Endodermal cell (in vitro differentiated cells): ENCODE results near the gene NDST1. TPM values are rescaled to one million over a fixed set of nuclear protein-coding genes. Genes with fewer than 3 reads are reported as not detected.

Source experiments
- DNase-seq: peaks from one replicate; pipeline ENCODE4 v3.0.0-alpha.2; 2017
- H3K27ac ChIP-seq: 2 replicates; pipeline ENCODE4 v1.5.1; 2013; ENCODE audit warnings: mild to moderate bottlenecking, low read depth, low read length, moderate library complexity
- H3K27me3 ChIP-seq: 2 replicates; pipeline ENCODE4 v1.6.1; 2013; ENCODE audit warnings: mild to moderate bottlenecking, low read length, moderate library complexity; ENCODE audit not compliant: insufficient read depth, control insufficient read depth, poor library complexity, severe bottlenecking
- H3K36me3 ChIP-seq: 2 replicates; pipeline ENCODE4 v1.7.0; 2013; ENCODE audit warnings: mild to moderate bottlenecking, low read length, moderate library complexity; ENCODE audit not compliant: control insufficient read depth, insufficient read depth
- H3K4me1 ChIP-seq: one replicate; pipeline ENCODE4 v1.7.0; 2013; ENCODE audit warnings: low read length; ENCODE audit not compliant: control insufficient read depth, insufficient read depth
- H3K4me3 ChIP-seq: 2 replicates; pipeline ENCODE4 v1.5.1; 2013; ENCODE audit warnings: mild to moderate bottlenecking, low read length, moderate library complexity
- H3K9ac ChIP-seq: 2 replicates; pipeline ENCODE4 v1.6.1; 2013; ENCODE audit warnings: mild to moderate bottlenecking, low read length, moderate library complexity; ENCODE audit not compliant: poor library complexity, severe bottlenecking; ENCODE audit errors: extremely low read depth
- H3K9me3 ChIP-seq: 2 replicates; pipeline ENCODE4 v1.6.1; 2013; ENCODE audit warnings: mild to moderate bottlenecking, low read length, moderate library complexity; ENCODE audit not compliant: control insufficient read depth
- H3K27ac Mint-ChIP-seq: 2 replicates; pipeline ENCODE4 v1.8.0; 2020; ENCODE audit warnings: mixed read lengths
- H3K27me3 Mint-ChIP-seq: 2 replicates; pipeline ENCODE4 v1.8.0; 2021; ENCODE audit warnings: mild to moderate bottlenecking, mixed read lengths; ENCODE audit not compliant: insufficient read depth
- H3K36me3 Mint-ChIP-seq: 2 replicates; pipeline ENCODE4 v1.8.0; 2020; ENCODE audit warnings: low read depth, mixed read lengths
- H3K4me1 Mint-ChIP-seq: 2 replicates; pipeline ENCODE4 v1.8.0; 2020; ENCODE audit warnings: mixed read lengths
- H3K4me3 Mint-ChIP-seq: 2 replicates; pipeline ENCODE4 v1.8.0; 2020; ENCODE audit warnings: mild to moderate bottlenecking, moderate library complexity, mixed read lengths
- H3K9me3 Mint-ChIP-seq: 2 replicates; pipeline ENCODE4 v1.8.0; 2020; ENCODE audit warnings: mild to moderate bottlenecking, mixed read lengths
- CTCF ChIP-seq: fragments of 200-600 bp; sonication (generic); conservative IDR thresholded peaks from 2 replicates; pipeline ENCODE4 v1.5.0; 2021; ENCODE audit warnings: antibody characterized with exemption, mild to moderate bottlenecking
- WGBS, 2 experiments: methylation state at CpG; one replicate each; pipeline versions ENCODE4 v1.1.5 to v1.1.7; 2013; ENCODE audit warnings: missing lambda C conversion rate in 2 of 2, mixed read lengths in 1 of 2; ENCODE audit not compliant: insufficient coverage in 1 of 2, insufficient read length in 1 of 2; 5-methylcytosine and 5-hydroxymethylcytosine counted together
- total RNA-seq, 2 donors: library from RNA; stranded (reverse); fragmentation: NEBNext Ultra II Directional in 1 of 2; extraction: Animal tissue kit (Norgen Biotek cat#: 25700) in 1 of 2; gene quantifications; 2 replicates in 1 of 2; 3 replicates in 1 of 2; pipeline ENCODE4 v1.2.1, GENCODE V29; 2021

The NDST1 gene
- total RNA-seq, 2 donors from 2014 or later, result 53.3 to 71.7 TPM

- H3K9ac ChIP-seq, result no peak overlapping the region
- Mint-ChIP-seq H3K4me3 (no peak overlapping the region), H3K27me3 (peaks cover 2% of the 10 kb centered on the region), H3K36me3 (no peaks in the 10 kb centered on the region), H3K27ac (no peak overlapping the region), H3K4me1 (peaks cover 41% of the 10 kb centered on the region), H3K9me3 (no peaks in the 10 kb centered on the region)
- no peaks in the 10 kb centered on the region for H3K36me3 ChIP-seq
- DNase-seq, result no peak
- no peak overlapping the region for H3K4me3 ChIP-seq
- H3K9me3 ChIP-seq, result no peaks in the 10 kb centered on the region
- no peak overlapping the region for H3K27ac ChIP-seq
- peaks cover 6% of the 10 kb centered on the region for H3K4me1 ChIP-seq
- TF ChIP-seq CTCF, result no peak
- no peaks in the 10 kb centered on the region for H3K27me3 ChIP-seq
- WGBS, 2 experiments, result 85 to 100% methylated on average over 5 to 9 of the region's 9 CpGs
Measured at GRCh38 chr5:150606476-150606875, 98.5 kb downstream of the NDST1 start.

- DNase-seq, result no peak
- H3K9me3 ChIP-seq, result no peaks in the 10 kb centered on the region
- no peak overlapping the region for H3K4me3 Mint-ChIP-seq
Measured at GRCh38 chr5:150607105-150607504, 99.2 kb downstream of the NDST1 start.

More at GRCh38 chr5:150607105-150607504, 99.2 kb downstream of the NDST1 start:
- H3K36me3 ChIP-seq, result no peaks in the 10 kb centered on the region
- no peak overlapping the region for H3K9ac ChIP-seq
- H3K4me1 ChIP-seq, result peaks cover 6% of the 10 kb centered on the region
- H3K4me3 ChIP-seq, result no peak overlapping the region
- H3K27me3 Mint-ChIP-seq, result peaks cover 4% of the 10 kb centered on the region
- no peak for TF ChIP-seq CTCF
- H3K27ac ChIP-seq, result no peak overlapping the region
- H3K4me1 Mint-ChIP-seq, result peaks cover 43% of the 10 kb centered on the region
- no peaks in the 10 kb centered on the region for H3K36me3 Mint-ChIP-seq
- no peaks in the 10 kb centered on the region for H3K9me3 Mint-ChIP-seq
- no peaks in the 10 kb centered on the region for H3K27me3 ChIP-seq
- H3K27ac Mint-ChIP-seq, result no peak overlapping the region
- WGBS, 2 experiments, result 90 to 91% methylated on average over 6 of the region's 6 CpGs

Other genes starting within 250 kb of the NDST1 start
- gene CAMK2A, start 218.4 kb upstream of the NDST1 start, total RNA-seq, result under 1 TPM; 0.31 to 0.49 TPM
- 1 to 10 TPM; 2.4 to 2.7 TPM for gene ARSI, start 205.2 kb upstream of the NDST1 start, total RNA-seq
- gene TCOF1, start 150.4 kb upstream of the NDST1 start, total RNA-seq, result 100 to 1,000 TPM in 1 of 2 donors, 10 to 100 TPM in 1; 88.8 to 107 TPM
- 10 to 100 TPM; 12.4 to 20.0 TPM for gene CD74, start 95.2 kb upstream of the NDST1 start, total RNA-seq
- 1,000 to 10,000 TPM; 2,313 to 2,316 TPM for gene RPS14, start 58.4 kb upstream of the NDST1 start, total RNA-seq
- 1 to 10 TPM; 4.2 to 4.5 TPM for gene SYNPO, start 132.5 kb downstream of the NDST1 start, total RNA-seq
- gene MYOZ3, start 153.1 kb downstream of the NDST1 start, total RNA-seq, result 10 to 100 TPM; 12.4 to 15.8 TPM
- gene RBM22, start 192.9 kb downstream of the NDST1 start, total RNA-seq, result 10 to 100 TPM; 42.7 to 44.3 TPM